ENCODE measurements around the gene OR5D18. TPM values are rescaled to one million over a fixed set of nuclear protein-coding genes. Genes with fewer than 3 reads are reported as not detected.
"Not testable (repeated sequence)": the region's sequence is repeated elsewhere in the genome, so short reads cannot be mapped to it uniquely, and the experiment has no call there.

OR5D18 gene
- total RNA-seq, 6 experiments from 2014 or later: not detected

GRCh38 chr11:55849037-55849436 lies 29.6 kb downstream of the OR5D18 start:
- TF ChIP-seq, protein P1, sequence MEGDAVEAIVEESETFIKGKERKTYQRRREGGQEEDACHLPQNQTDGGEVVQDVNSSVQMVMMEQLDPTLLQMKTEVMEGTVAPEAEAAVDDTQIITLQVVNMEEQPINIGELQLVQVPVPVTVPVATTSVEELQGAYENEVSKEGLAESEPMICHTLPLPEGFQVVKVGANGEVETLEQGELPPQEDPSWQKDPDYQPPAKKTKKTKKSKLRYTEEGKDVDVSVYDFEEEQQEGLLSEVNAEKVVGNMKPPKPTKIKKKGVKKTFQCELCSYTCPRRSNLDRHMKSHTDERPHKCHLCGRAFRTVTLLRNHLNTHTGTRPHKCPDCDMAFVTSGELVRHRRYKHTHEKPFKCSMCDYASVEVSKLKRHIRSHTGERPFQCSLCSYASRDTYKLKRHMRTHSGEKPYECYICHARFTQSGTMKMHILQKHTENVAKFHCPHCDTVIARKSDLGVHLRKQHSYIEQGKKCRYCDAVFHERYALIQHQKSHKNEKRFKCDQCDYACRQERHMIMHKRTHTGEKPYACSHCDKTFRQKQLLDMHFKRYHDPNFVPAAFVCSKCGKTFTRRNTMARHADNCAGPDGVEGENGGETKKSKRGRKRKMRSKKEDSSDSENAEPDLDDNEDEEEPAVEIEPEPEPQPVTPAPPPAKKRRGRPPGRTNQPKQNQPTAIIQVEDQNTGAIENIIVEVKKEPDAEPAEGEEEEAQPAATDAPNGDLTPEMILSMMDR (IDR thresholded peaks at IDR 0.05): no peak
- DNase-seq: no peak
- H3K4me1 Mint-ChIP-seq (ENCODE audit: low read depth): no peaks in the 10 kb centered on the region
- no peak overlapping the region for H3K4me3 Mint-ChIP-seq
- H3K27ac Mint-ChIP-seq: no peak overlapping the region
- peaks cover 41% of the 10 kb centered on the region for H3K9me3 Mint-ChIP-seq
- no peaks in the 10 kb centered on the region for H3K27me3 Mint-ChIP-seq (ENCODE audit: insufficient read depth)
- no peaks in the 10 kb centered on the region for H3K36me3 Mint-ChIP-seq (ENCODE audit: low read depth)

GRCh38 chr11:55852141-55852540 lies 32.7 kb downstream of the OR5D18 start:
- H3K9me3 Mint-ChIP-seq: peaks cover 19% of the 10 kb centered on the region; the same call in 1 of the 2 replicates
- no peaks in the 10 kb centered on the region for H3K4me1 Mint-ChIP-seq (ENCODE audit: low read depth)
- H3K27me3 Mint-ChIP-seq (ENCODE audit: insufficient read depth): no peaks in the 10 kb centered on the region
- no peak for DNase-seq
- no peaks in the 10 kb centered on the region for H3K36me3 Mint-ChIP-seq (ENCODE audit: low read depth)
- no peak overlapping the region for H3K27ac Mint-ChIP-seq
- TF ChIP-seq, protein P1 (IDR thresholded peaks at IDR 0.05): no peak
- H3K4me3 Mint-ChIP-seq: no peak overlapping the region

DNA sequence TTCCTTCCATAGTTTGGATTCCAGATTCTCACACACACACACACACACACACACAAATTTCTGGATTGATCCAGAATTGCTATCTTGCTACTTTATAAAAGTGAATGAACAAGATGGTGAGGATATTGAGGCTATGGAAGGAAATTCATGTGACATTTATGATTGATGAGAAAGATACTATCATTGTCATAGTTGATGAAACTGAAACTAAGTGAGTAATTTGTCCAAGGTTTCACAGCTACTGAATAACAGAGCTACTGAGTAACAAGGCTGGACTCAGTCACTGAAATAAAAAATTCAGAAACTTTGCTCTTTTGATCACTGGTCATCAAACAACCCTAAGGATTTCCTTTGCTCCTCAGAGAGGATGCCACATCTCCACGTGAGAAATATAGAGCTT lies 35.3 kb downstream of the OR5D18 start:
- H3K27me3 Mint-ChIP-seq (ENCODE audit: insufficient read depth): no peaks in the 10 kb centered on the region
- TF ChIP-seq, protein P1 (IDR thresholded peaks at IDR 0.05): no peak
- no peaks in the 10 kb centered on the region for H3K4me1 Mint-ChIP-seq (ENCODE audit: low read depth)
- no peak overlapping the region for H3K27ac Mint-ChIP-seq
- no peaks in the 10 kb centered on the region for H3K36me3 Mint-ChIP-seq (ENCODE audit: low read depth)
- no peak overlapping the region for H3K4me3 Mint-ChIP-seq
- DNase-seq: no peak
- H3K9me3 Mint-ChIP-seq: peaks cover 10% of the 10 kb centered on the region; the same call in 1 of the 2 replicates

- H3K36me3 Mint-ChIP-seq (ENCODE audit: low read depth); H3K4me3 Mint-ChIP-seq: not testable (repeated sequence)
These were observed 47.9 kb downstream of the OR5D18 start for GRCh38 chr11:55867354-55867753.

More at GRCh38 chr11:55867354-55867753, 47.9 kb downstream of the OR5D18 start:
- H3K27ac Mint-ChIP-seq; DNase-seq; H3K27me3 Mint-ChIP-seq (ENCODE audit: insufficient read depth); H3K4me1 Mint-ChIP-seq (ENCODE audit: low read depth): not testable (repeated sequence)
- H3K9me3 Mint-ChIP-seq: peaks cover 37% of the 10 kb centered on the region

Other genes with a start within 250 kb of the OR5D18 start
- not detected for gene OR4C16, start 247.5 kb upstream of the OR5D18 start, total RNA-seq (2021; fragmentation: NEBNext Ultra II Directional; extraction: Animal tissue kit (Norgen Biotek cat#: 25700))
- gene OR4C11, start 212.0 kb upstream of the OR5D18 start, total RNA-seq (2021; fragmentation: NEBNext Ultra II Directional; extraction: Animal tissue kit (Norgen Biotek cat#: 25700)): not detected
- not detected for gene OR4P4, start 184.5 kb upstream of the OR5D18 start, total RNA-seq (2021; fragmentation: NEBNext Ultra II Directional; extraction: Animal tissue kit (Norgen Biotek cat#: 25700))
- gene OR4S2, start 171.3 kb upstream of the OR5D18 start, total RNA-seq (2021; fragmentation: NEBNext Ultra II Directional; extraction: Animal tissue kit (Norgen Biotek cat#: 25700)): not detected
- gene OR4C6, start 157.4 kb upstream of the OR5D18 start, total RNA-seq (2021; fragmentation: NEBNext Ultra II Directional; extraction: Animal tissue kit (Norgen Biotek cat#: 25700)): not detected
- gene OR5D13, start 46.2 kb upstream of the OR5D18 start, total RNA-seq (2021; fragmentation: NEBNext Ultra II Directional; extraction: Animal tissue kit (Norgen Biotek cat#: 25700)): not detected
- gene OR5D14, start 24.1 kb upstream of the OR5D18 start, total RNA-seq (2021; fragmentation: NEBNext Ultra II Directional; extraction: Animal tissue kit (Norgen Biotek cat#: 25700)): not detected
- not detected for gene OR5L1, start 8.3 kb upstream of the OR5D18 start, total RNA-seq (2021; fragmentation: NEBNext Ultra II Directional; extraction: Animal tissue kit (Norgen Biotek cat#: 25700))
- not detected for gene OR5L2, start 7.6 kb downstream of the OR5D18 start, total RNA-seq (2021; fragmentation: NEBNext Ultra II Directional; extraction: Animal tissue kit (Norgen Biotek cat#: 25700))
- gene OR5D16, start 19.1 kb downstream of the OR5D18 start, total RNA-seq (2021; fragmentation: NEBNext Ultra II Directional; extraction: Animal tissue kit (Norgen Biotek cat#: 25700)): not detected
- not detected for gene TRIM51, start 63.7 kb downstream of the OR5D18 start, total RNA-seq (2021; fragmentation: NEBNext Ultra II Directional; extraction: Animal tissue kit (Norgen Biotek cat#: 25700))
- not detected for gene OR5W2, start 95.0 kb downstream of the OR5D18 start, total RNA-seq (2021; fragmentation: NEBNext Ultra II Directional; extraction: Animal tissue kit (Norgen Biotek cat#: 25700))
- not detected for gene OR5I1, start 116.8 kb downstream of the OR5D18 start, total RNA-seq (2021; fragmentation: NEBNext Ultra II Directional; extraction: Animal tissue kit (Norgen Biotek cat#: 25700))
- not detected for gene OR10AG1, start 150.3 kb downstream of the OR5D18 start, total RNA-seq (2021; fragmentation: NEBNext Ultra II Directional; extraction: Animal tissue kit (Norgen Biotek cat#: 25700))
- gene OR5F1, start 175.0 kb downstream of the OR5D18 start, total RNA-seq (2021; fragmentation: NEBNext Ultra II Directional; extraction: Animal tissue kit (Norgen Biotek cat#: 25700)): not detected
- gene OR5AS1, start 208.0 kb downstream of the OR5D18 start, total RNA-seq (2021; fragmentation: NEBNext Ultra II Directional; extraction: Animal tissue kit (Norgen Biotek cat#: 25700)): not detected